Nephron (organoid): Measurements from ENCODE around the gene MAGEC1.

Source experiments
- H3K27ac Mint-ChIP-seq, 3 experiments: 2 replicates each; pipeline ENCODE4 v1.8.0; 2020; ENCODE audit warnings: mixed read lengths in 3 of 3, mild to moderate bottlenecking in 2 of 3, moderate library complexity in 1 of 3
- H3K27me3 Mint-ChIP-seq: 2 replicates; pipeline ENCODE4 v1.8.0; 2021; ENCODE audit warnings: low read depth, mild to moderate bottlenecking, moderate library complexity, mixed read lengths
- H3K36me3 Mint-ChIP-seq: 2 replicates; pipeline ENCODE4 v1.8.0; 2020; ENCODE audit warnings: low read depth, mixed read lengths
- H3K4me1 Mint-ChIP-seq: 2 replicates; pipeline ENCODE4 v1.8.0; 2020; ENCODE audit warnings: mixed read lengths
- H3K4me3 Mint-ChIP-seq, 3 experiments: 2 replicates each; pipeline ENCODE4 v1.8.0; 2020; ENCODE audit warnings: mild to moderate bottlenecking in 3 of 3, mixed read lengths in 3 of 3, moderate library complexity in 2 of 3
- H3K9me3 Mint-ChIP-seq: 2 replicates; pipeline ENCODE4 v1.8.0; 2020; ENCODE audit warnings: mixed read lengths
- CTCF ChIP-seq, 3 experiments: fragments of 200-600 bp; sonication (generic); IDR thresholded peaks; one replicate each; pipeline ENCODE4 v1.5.0; 2021; ENCODE audit warnings: antibody characterized with exemption in 3 of 3; ENCODE audit not compliant: unreplicated experiment in 3 of 3

Gene MAGEC1

GRCh38 chrX:141935645-141936044, 32.0 kb downstream of the MAGEC1 start:
- Mint-ChIP-seq H3K4me1 (no peaks in the 10 kb centered on the region), H3K27ac (peak overlapping the region in 1 of 3 experiments; percentile 90), H3K27me3 (no peaks in the 10 kb centered on the region), H3K9me3 (peaks cover 8% of the 10 kb centered on the region), H3K36me3 (no peaks in the 10 kb centered on the region), H3K4me3 (no peak overlapping the region)
- TF ChIP-seq CTCF (IDR thresholded peaks at IDR 0.05; ENCODE audit: unreplicated experiment in 3 of 3): no peak

GRCh38 chrX:141936080-141936479, 32.4 kb downstream of the MAGEC1 start:
- Mint-ChIP-seq H3K4me1 (no peaks in the 10 kb centered on the region), H3K9me3 (peaks cover 8% of the 10 kb centered on the region), H3K27me3 (no peaks in the 10 kb centered on the region), H3K27ac (peak overlapping the region in 1 of 3 experiments; percentile 90), H3K4me3 (peak overlapping the region in 1 of 3 experiments; percentile 20), H3K36me3 (no peaks in the 10 kb centered on the region)
- TF ChIP-seq CTCF (IDR thresholded peaks at IDR 0.05; ENCODE audit: unreplicated experiment in 3 of 3): peak in 1 of 3 experiments; percentile 8

GRCh38 chrX:141941234-141941633, 37.5 kb downstream of the MAGEC1 start:
- no peak overlapping the region for H3K4me3 Mint-ChIP-seq
- H3K36me3 Mint-ChIP-seq: no peaks in the 10 kb centered on the region
- H3K27ac Mint-ChIP-seq: no peak overlapping the region
- TF ChIP-seq CTCF (IDR thresholded peaks at IDR 0.05; ENCODE audit: unreplicated experiment in 3 of 3): no peak
- peaks cover 7% of the 10 kb centered on the region for H3K9me3 Mint-ChIP-seq
- H3K27me3 Mint-ChIP-seq: no peaks in the 10 kb centered on the region
- no peaks in the 10 kb centered on the region for H3K4me1 Mint-ChIP-seq

- Mint-ChIP-seq H3K27me3 (no peaks in the 10 kb centered on the region), H3K27ac (no peak overlapping the region), H3K36me3 (no peaks in the 10 kb centered on the region), H3K4me1 (no peaks in the 10 kb centered on the region), H3K9me3 (peaks cover 3% of the 10 kb centered on the region), H3K4me3 (no peak overlapping the region)
- TF ChIP-seq CTCF (IDR thresholded peaks at IDR 0.05; ENCODE audit: unreplicated experiment in 3 of 3): no peak
These were observed 41.7 kb downstream of the MAGEC1 start for GRCh38 chrX:141945426-141945825.

GRCh38 chrX:141947350-141947749, 43.7 kb downstream of the MAGEC1 start:
- peaks cover 12% of the 10 kb centered on the region for H3K9me3 Mint-ChIP-seq
- H3K4me1 Mint-ChIP-seq: no peaks in the 10 kb centered on the region
- no peaks in the 10 kb centered on the region for H3K27me3 Mint-ChIP-seq
- no peaks in the 10 kb centered on the region for H3K36me3 Mint-ChIP-seq
- no peak overlapping the region for H3K27ac Mint-ChIP-seq
- TF ChIP-seq CTCF (IDR thresholded peaks at IDR 0.05; ENCODE audit: unreplicated experiment in 3 of 3): no peak
- no peak overlapping the region for H3K4me3 Mint-ChIP-seq

- H3K27ac Mint-ChIP-seq: no peak overlapping the region
- peaks cover 12% of the 10 kb centered on the region for H3K9me3 Mint-ChIP-seq
- H3K36me3 Mint-ChIP-seq: no peaks in the 10 kb centered on the region
- no peaks in the 10 kb centered on the region for H3K27me3 Mint-ChIP-seq
- no peaks in the 10 kb centered on the region for H3K4me1 Mint-ChIP-seq
- no peak overlapping the region for H3K4me3 Mint-ChIP-seq
- no peak for TF ChIP-seq CTCF (IDR thresholded peaks at IDR 0.05; ENCODE audit: unreplicated experiment in 3 of 3)
These were observed 48.9 kb downstream of the MAGEC1 start for GRCh38 chrX:141952603-141953002.
